Caco-2 (cell line): Measurements from ENCODE around the gene SCUBE1. TPM values are rescaled to one million over a fixed set of nuclear protein-coding genes. Genes with fewer than 3 reads are reported as not detected.

Experiments used
- BruUV-seq: library from RNA; stranded (reverse); fragments of 400-500 nt; replicated peaks from 2 replicates; lab custom pipeline; 2021; lab: Mats Ljungman, UMichigan
- CTCF ChIA-PET: fragments of 300-600 bp; sonication (Branson Sonifier 250); formaldehyde crosslinking; loops from one replicate; lab custom pipeline; 2022; ENCODE audit warnings: antibody characterized with exemption; lab: Charles Lee
- POLR2A ChIA-PET: fragments of 300-600 bp; sonication (Branson Sonifier 250); formaldehyde crosslinking; loops from one replicate; lab custom pipeline; 2022; ENCODE audit warnings: antibody characterized with exemption; lab: Charles Lee
- DNase-seq, 2 experiments: peaks; one replicate each; pipeline versions ENCODE4 v3.0.0 to v3.0.0-alpha.2; 2020 to 2022
- H3K27me3 ChIP-seq: replicated peaks from 2 replicates; pipeline ENCODE4 v1.6.0; 2011; ENCODE audit warnings: low read length; ENCODE audit not compliant: control insufficient read depth, insufficient read depth
- H3K36me3 ChIP-seq: 2 replicates; pipeline ENCODE4 v1.5.1; 2011; ENCODE audit warnings: low read length; ENCODE audit not compliant: control insufficient read depth, insufficient read depth
- H3K4me1 ChIP-seq: fragments of 250-450 bp; sonication (Bioruptor Pico); 2 replicates; pipeline ENCODE4 v1.5.1; 2020; ENCODE audit warnings: mild to moderate bottlenecking
- H3K4me3 ChIP-seq: 2 replicates; pipeline ENCODE4 v1.5.1; 2011; ENCODE audit warnings: low read depth, mild to moderate bottlenecking, control low read depth, low read length
- H3K9me3 ChIP-seq: fragments of 250-450 bp; sonication (Bioruptor Pico); 2 replicates; pipeline ENCODE4 v1.5.1; 2020; ENCODE audit warnings: mild to moderate bottlenecking, moderate library complexity
- H3K27ac Mint-ChIP-seq: one replicate; pipeline ENCODE4 v1.8.0; 2022; ENCODE audit warnings: mixed read lengths; ENCODE audit not compliant: unreplicated experiment
- H3K27me3 Mint-ChIP-seq: one replicate; pipeline ENCODE4 v1.8.0; 2022; ENCODE audit warnings: mixed read lengths; ENCODE audit not compliant: insufficient read depth, unreplicated experiment
- H3K36me3 Mint-ChIP-seq: one replicate; pipeline ENCODE4 v1.8.0; 2022; ENCODE audit warnings: mild to moderate bottlenecking, mixed read lengths; ENCODE audit not compliant: insufficient read depth, unreplicated experiment
- H3K4me1 Mint-ChIP-seq: one replicate; pipeline ENCODE4 v1.8.0; 2022; ENCODE audit warnings: low read depth, mixed read lengths; ENCODE audit not compliant: unreplicated experiment
- H3K4me3 Mint-ChIP-seq: one replicate; pipeline ENCODE4 v1.8.0; 2022; ENCODE audit warnings: mild to moderate bottlenecking, moderate library complexity, mixed read lengths; ENCODE audit not compliant: unreplicated experiment
- H3K9me3 Mint-ChIP-seq: one replicate; pipeline ENCODE4 v1.8.0; 2022; ENCODE audit warnings: mixed read lengths; ENCODE audit not compliant: unreplicated experiment
- intact Hi-C: fragments of 100-400 bp; cut with micrococcal nuclease; formaldehyde crosslinking; loops from one replicate; pipeline ENCODE4 v1.10.0; 2022; ENCODE audit not compliant: unreplicated experiment
- total RNA-seq: library from RNA; stranded (reverse); gene quantifications from 2 replicates; pipeline ENCODE4 v1.2.3, GENCODE V29; 2022
- TF ChIP-seq, protein P1 (sequence below), 2 experiments: fragments of 200-600 bp in 1 of 2; IDR thresholded peaks; 1 replicate in 1 of 2; 2 replicates in 1 of 2; pipeline versions ENCODE4 v1.5.1 to v1.8.0; 2011 to 2022; ENCODE audit warnings: antibody characterized with exemption in 1 of 2, control low read depth in 1 of 2, inconsistent platforms in 1 of 2, low read depth in 1 of 2, low read length in 1 of 2, mild to moderate bottlenecking in 1 of 2, moderate library complexity in 1 of 2; ENCODE audit not compliant: insufficient read depth in 1 of 2, severe bottlenecking in 1 of 2, unreplicated experiment in 1 of 2

SCUBE1 gene
- total RNA-seq, 1 experiment from 2014 or later = not detected

DNA sequence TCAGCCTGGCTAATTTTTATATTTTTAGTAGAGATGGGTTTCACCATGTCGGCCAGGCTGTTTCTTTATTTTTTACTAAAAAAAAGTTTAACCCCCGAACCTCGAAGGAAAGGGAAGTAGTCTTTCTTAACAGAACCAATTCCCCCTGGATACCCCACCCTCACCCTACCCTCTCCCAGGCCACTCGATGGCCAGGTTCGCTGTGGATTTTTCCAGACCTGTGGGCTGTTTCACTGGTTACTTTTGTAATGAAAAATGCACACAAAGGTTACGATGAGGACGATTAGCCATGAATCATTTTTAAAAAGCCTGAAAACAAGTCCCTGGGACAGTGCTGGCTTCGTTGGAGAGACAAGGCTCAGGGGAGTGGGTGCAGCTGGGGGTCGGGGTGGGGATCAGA lies 189.3 kb downstream of the SCUBE1 start:
- CTCF ChIA-PET = no interaction called here
- no peaks in the 10 kb centered on the region for H3K9me3 ChIP-seq
- TF ChIP-seq, protein P1, sequence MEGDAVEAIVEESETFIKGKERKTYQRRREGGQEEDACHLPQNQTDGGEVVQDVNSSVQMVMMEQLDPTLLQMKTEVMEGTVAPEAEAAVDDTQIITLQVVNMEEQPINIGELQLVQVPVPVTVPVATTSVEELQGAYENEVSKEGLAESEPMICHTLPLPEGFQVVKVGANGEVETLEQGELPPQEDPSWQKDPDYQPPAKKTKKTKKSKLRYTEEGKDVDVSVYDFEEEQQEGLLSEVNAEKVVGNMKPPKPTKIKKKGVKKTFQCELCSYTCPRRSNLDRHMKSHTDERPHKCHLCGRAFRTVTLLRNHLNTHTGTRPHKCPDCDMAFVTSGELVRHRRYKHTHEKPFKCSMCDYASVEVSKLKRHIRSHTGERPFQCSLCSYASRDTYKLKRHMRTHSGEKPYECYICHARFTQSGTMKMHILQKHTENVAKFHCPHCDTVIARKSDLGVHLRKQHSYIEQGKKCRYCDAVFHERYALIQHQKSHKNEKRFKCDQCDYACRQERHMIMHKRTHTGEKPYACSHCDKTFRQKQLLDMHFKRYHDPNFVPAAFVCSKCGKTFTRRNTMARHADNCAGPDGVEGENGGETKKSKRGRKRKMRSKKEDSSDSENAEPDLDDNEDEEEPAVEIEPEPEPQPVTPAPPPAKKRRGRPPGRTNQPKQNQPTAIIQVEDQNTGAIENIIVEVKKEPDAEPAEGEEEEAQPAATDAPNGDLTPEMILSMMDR (IDR thresholded peaks at IDR 0.05; ENCODE audit: insufficient read depth in 1 of 2, low read depth in 1 of 2, low read length in 1 of 2, severe bottlenecking in 1 of 2, unreplicated experiment in 1 of 2) = no peak
- Mint-ChIP-seq H3K36me3 (no peaks in the 10 kb centered on the region), H3K27me3 (no peaks in the 10 kb centered on the region), H3K4me1 (peaks cover 7% of the 10 kb centered on the region), H3K27ac (no peak overlapping the region), H3K4me3 (no peak overlapping the region), H3K9me3 (no peaks in the 10 kb centered on the region)
- BruUV-seq = no TSS peak
- intact Hi-C loops = no loop called here
- DNase-seq = no peak
- no peaks in the 10 kb centered on the region for H3K36me3 ChIP-seq
- no peaks in the 10 kb centered on the region for H3K27me3 ChIP-seq
- no peak overlapping the region for H3K4me3 ChIP-seq
- peaks cover 6% of the 10 kb centered on the region; the same call in 1 of the 2 replicates for H3K4me1 ChIP-seq
- POLR2A ChIA-PET = no interaction called here

DNA sequence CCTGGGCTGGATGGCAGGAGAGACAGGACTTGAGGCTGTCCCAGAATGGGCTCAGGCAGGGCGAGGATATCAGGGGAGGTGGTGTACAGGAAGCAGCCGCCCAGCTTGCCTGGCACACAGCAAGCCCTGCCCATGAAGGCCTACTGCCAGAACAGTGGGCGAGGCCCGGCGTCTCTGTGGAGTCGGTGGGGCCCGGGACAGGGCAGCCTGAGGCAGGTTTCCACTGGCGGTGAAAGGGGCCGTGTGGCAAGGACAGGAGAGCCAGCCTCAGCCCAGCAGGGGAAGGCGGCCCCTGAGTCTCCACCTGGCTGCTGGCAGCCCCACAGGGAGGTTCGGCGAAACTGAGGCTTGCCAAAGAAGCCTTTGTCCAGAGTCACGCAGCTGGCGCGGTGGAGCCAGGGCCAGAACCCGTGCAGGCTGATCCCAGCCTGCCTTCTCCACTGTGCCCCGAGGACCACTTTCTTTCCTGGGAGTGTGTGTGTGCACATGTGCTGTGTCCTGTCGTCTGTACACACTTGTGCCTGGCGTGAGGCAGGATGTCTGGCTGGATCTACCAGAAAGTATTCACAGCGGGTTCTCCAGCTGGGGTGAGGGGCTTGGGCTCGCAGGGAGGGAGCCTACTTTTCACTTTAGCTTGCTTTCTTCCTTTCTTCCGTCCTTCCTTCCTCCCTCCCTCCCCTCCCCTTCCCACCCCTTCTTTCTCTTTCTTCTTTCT lies 190.7 kb downstream of the SCUBE1 start:
- no TSS peak for BruUV-seq
- ChIA-PET CTCF (interaction anchor here (0.7 kb wide), 2 partner anchors 10 to 48 kb away, joined by 5 read pairs; no protein-coding TSS in a partner anchor), POLR2A (no interaction called here)
- TF ChIP-seq, protein P1 (IDR thresholded peaks at IDR 0.05; ENCODE audit: insufficient read depth in 1 of 2, low read depth in 1 of 2, low read length in 1 of 2, severe bottlenecking in 1 of 2, unreplicated experiment in 1 of 2) = no peak
- Mint-ChIP-seq H3K27ac (no peak overlapping the region), H3K27me3 (no peaks in the 10 kb centered on the region), H3K4me1 (peaks cover 7% of the 10 kb centered on the region), H3K36me3 (no peaks in the 10 kb centered on the region), H3K4me3 (peak overlapping the region; percentile 88), H3K9me3 (no peaks in the 10 kb centered on the region)
- Histone ChIP-seq H3K4me3 (peak overlapping the region; percentile 90), H3K9me3 (no peaks in the 10 kb centered on the region), H3K4me1 (peaks cover 6% of the 10 kb centered on the region; the same call in 1 of the 2 replicates), H3K36me3 (no peaks in the 10 kb centered on the region), H3K27me3 (no peaks in the 10 kb centered on the region)
- DNase-seq = no peak
- intact Hi-C loops = no loop called here

DNA sequence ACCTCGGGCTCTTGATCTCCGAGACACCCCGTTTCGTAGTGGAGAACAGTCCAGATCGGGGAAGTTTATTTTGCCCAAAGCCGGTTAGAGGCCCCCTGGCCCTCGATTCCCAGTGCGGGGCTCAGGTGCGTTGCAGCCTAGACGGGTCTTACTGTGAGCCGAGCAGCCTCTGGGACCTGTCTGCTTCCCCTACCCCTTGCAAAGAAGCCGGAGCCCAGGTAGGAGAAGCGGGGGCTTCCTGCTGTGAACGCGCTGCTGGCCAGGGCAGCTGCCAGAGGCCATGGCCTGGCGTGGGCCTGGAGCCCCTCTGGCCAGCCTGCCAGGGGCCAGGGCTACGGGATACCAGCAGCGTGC lies 191.2 kb downstream of the SCUBE1 start:
- peaks cover 6% of the 10 kb centered on the region; the same call in 1 of the 2 replicates for H3K4me1 ChIP-seq
- H3K27me3 ChIP-seq = no peaks in the 10 kb centered on the region
- POLR2A ChIA-PET = no interaction called here
- no peak for DNase-seq
- Mint-ChIP-seq H3K36me3 (no peaks in the 10 kb centered on the region), H3K27ac (no peak overlapping the region), H3K4me1 (peaks cover 7% of the 10 kb centered on the region), H3K4me3 (peak overlapping the region; percentile 88), H3K9me3 (no peaks in the 10 kb centered on the region), H3K27me3 (no peaks in the 10 kb centered on the region)
- intact Hi-C loops = no loop called here
- CTCF ChIA-PET = no interaction called here
- no peaks in the 10 kb centered on the region for H3K9me3 ChIP-seq
- H3K36me3 ChIP-seq = no peaks in the 10 kb centered on the region
- BruUV-seq = no TSS peak
- H3K4me3 ChIP-seq = peak overlapping the region; percentile 90
- TF ChIP-seq, protein P1 (IDR thresholded peaks at IDR 0.05; ENCODE audit: insufficient read depth in 1 of 2, low read depth in 1 of 2, low read length in 1 of 2, severe bottlenecking in 1 of 2, unreplicated experiment in 1 of 2) = no peak
